ENCODE measurements around the gene SLC16A7. TPM values are rescaled to one million over a fixed set of nuclear protein-coding genes. Genes with fewer than 3 reads are reported as not detected.

The SLC16A7 gene
- total and polyA plus RNA-seq, 12 donors = 6.0 to 246 (median 163) TPM

GRCh38 chr12:59668674-59669073 is 72.8 kb downstream of the SLC16A7 start:
- H3K36me3 ChIP-seq = no peaks in the 10 kb centered on the region
- peaks cover 0 to 18% (median 4%) of the 10 kb centered on the region in 11 donors for H3K9me3 ChIP-seq
- WGBS, 2 donors = 72 to 87% methylated on average over 2 of the region's 2 CpGs
- intact Hi-C loops (cut with DNase I) = no loop called here
- TF ChIP-seq CTCF (IDR thresholded peaks at IDR 0.05) = no peak
- H3K4me1 ChIP-seq = peaks cover 0 to 15% (median 0%) of the 10 kb centered on the region in 9 donors
- ATAC-seq = no peak
- DNase-seq = no peak
- H3K27me3 ChIP-seq = no peaks in the 10 kb centered on the region
- no peak overlapping the region for H3K4me3 ChIP-seq
- no peak overlapping the region for H3K27ac ChIP-seq

- intact Hi-C loops (cut with DNase I) = no loop called here
- no peak for ATAC-seq
- H3K9me3 ChIP-seq = peaks cover 0 to 10% (median 0%) of the 10 kb centered on the region in 11 donors
- DNase-seq = no peak
- H3K4me3 ChIP-seq = no peak overlapping the region
- H3K27ac ChIP-seq = no peak overlapping the region
- H3K36me3 ChIP-seq = no peaks in the 10 kb centered on the region
- WGBS, 2 donors = 67 to 75% methylated on average over 2 of the region's 2 CpGs
- TF ChIP-seq CTCF (IDR thresholded peaks at IDR 0.05) = no peak
- no peaks in the 10 kb centered on the region for H3K27me3 ChIP-seq
- H3K4me1 ChIP-seq = peaks cover 0 to 20% (median 4%) of the 10 kb centered on the region in 9 donors
Observed at GRCh38 chr12:59672273-59672672, 76.4 kb downstream of the SLC16A7 start.

GRCh38 chr12:59675461-59675860 is 79.6 kb downstream of the SLC16A7 start:
- TF ChIP-seq CTCF (IDR thresholded peaks at IDR 0.05) = no peak
- ATAC-seq (no peak), DNase-seq (no peak)
- intact Hi-C loops (cut with DNase I) = no loop called here
- H3K4me1 ChIP-seq = peaks cover 0 to 33% (median 6%) of the 10 kb centered on the region in 9 donors
- H3K9me3 ChIP-seq = no peaks in the 10 kb centered on the region
- no peak overlapping the region for H3K27ac ChIP-seq
- WGBS, 2 donors = 54 to 62% methylated on average over 1 of the region's 1 CpG
- no peaks in the 10 kb centered on the region for H3K36me3 ChIP-seq
- no peak overlapping the region for H3K4me3 ChIP-seq
- no peaks in the 10 kb centered on the region for H3K27me3 ChIP-seq

- no peak for TF ChIP-seq CTCF (IDR thresholded peaks at IDR 0.05)
- WGBS, 2 donors = 52 to 74% methylated on average over 3 of the region's 3 CpGs
- no peak for DNase-seq
Observed at GRCh38 chr12:59677857-59678256, 82.0 kb downstream of the SLC16A7 start.

More at GRCh38 chr12:59677857-59678256, 82.0 kb downstream of the SLC16A7 start:
- no peaks in the 10 kb centered on the region for H3K27me3 ChIP-seq
- H3K9me3 ChIP-seq = no peaks in the 10 kb centered on the region
- H3K27ac ChIP-seq = no peak overlapping the region
- peaks cover 0 to 34% (median 6%) of the 10 kb centered on the region in 9 donors for H3K4me1 ChIP-seq
- H3K4me3 ChIP-seq = no peak overlapping the region
- intact Hi-C loops (cut with DNase I) = no loop called here
- ATAC-seq = peak in 6 of 8 donors; percentile 41 to 64 (median 44)
- H3K36me3 ChIP-seq = no peaks in the 10 kb centered on the region

Measured in heart right ventricle (tissue), 16 donors.